ENCODE data around the gene RGS19.

DNA sequence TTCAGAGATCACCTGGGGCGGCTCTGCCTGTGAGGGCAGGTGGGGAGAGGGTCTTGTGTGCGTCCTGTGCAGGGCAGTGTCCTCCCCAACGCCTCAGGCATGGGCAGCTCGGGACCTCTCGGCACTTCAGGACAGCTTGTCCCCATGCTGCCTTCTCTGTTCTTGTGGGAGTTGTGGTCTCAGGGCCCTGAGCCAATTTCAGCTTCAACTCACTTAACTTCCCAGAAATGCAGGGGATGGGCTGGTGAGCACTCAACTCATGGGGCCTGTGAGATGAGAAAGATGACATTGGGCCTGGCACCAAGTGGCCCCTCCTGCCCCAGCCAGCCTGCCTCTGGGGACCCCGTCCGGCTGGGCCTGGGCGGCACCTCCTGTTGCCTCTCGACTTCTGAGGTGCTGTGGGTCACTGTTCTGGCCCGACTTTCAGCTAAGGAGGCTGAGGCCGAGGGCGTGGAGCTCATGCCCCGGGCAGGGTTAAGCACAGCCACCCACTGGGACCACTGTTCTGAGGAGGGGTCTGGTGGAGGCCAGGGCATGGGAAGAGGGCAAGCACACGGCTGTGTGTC lies 6.7 kb downstream of the RGS19 start:
- TF ChIP-seq, protein P1, sequence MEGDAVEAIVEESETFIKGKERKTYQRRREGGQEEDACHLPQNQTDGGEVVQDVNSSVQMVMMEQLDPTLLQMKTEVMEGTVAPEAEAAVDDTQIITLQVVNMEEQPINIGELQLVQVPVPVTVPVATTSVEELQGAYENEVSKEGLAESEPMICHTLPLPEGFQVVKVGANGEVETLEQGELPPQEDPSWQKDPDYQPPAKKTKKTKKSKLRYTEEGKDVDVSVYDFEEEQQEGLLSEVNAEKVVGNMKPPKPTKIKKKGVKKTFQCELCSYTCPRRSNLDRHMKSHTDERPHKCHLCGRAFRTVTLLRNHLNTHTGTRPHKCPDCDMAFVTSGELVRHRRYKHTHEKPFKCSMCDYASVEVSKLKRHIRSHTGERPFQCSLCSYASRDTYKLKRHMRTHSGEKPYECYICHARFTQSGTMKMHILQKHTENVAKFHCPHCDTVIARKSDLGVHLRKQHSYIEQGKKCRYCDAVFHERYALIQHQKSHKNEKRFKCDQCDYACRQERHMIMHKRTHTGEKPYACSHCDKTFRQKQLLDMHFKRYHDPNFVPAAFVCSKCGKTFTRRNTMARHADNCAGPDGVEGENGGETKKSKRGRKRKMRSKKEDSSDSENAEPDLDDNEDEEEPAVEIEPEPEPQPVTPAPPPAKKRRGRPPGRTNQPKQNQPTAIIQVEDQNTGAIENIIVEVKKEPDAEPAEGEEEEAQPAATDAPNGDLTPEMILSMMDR (IDR thresholded peaks at IDR 0.05) = no peak
- TF ChIP-seq EP300 (IDR thresholded peaks at IDR 0.05) (no peak), POLR2A (IDR thresholded peaks at IDR 0.05) (no peak)
